HEK293T (cell line): ENCODE data around the gene IGSF3.
A peak's percentile ranks its signal among the peaks of the same experiment; 100 is the strongest.

Experiments used
- CTCF ChIA-PET: fragments of 350-600 bp; formaldehyde crosslinking; extraction: SDS; loops from one replicate; lab custom pipeline; 2021; ENCODE audit warnings: antibody characterized with exemption, inconsistent platforms; lab: Yijun Ruan, JAX
- POLR2A ChIA-PET: fragments of 350-600 bp; formaldehyde crosslinking; extraction: SDS; loops from one replicate; lab custom pipeline; 2020; ENCODE audit warnings: antibody characterized with exemption, inconsistent platforms; lab: Yijun Ruan, JAX
- DNase-seq: peaks from one replicate; pipeline ENCODE4 v3.0.0; 2012; ENCODE audit warnings: mixed read lengths; ENCODE audit errors: extremely low spot score
- ARNT ChIP-seq: fragments of 450-650 bp; IDR thresholded peaks from 2 replicates; pipeline ENCODE4 v1.6.1; 2017; ENCODE audit warnings: mild to moderate bottlenecking
- BHLHE40 ChIP-seq: fragments of 450-650 bp; IDR thresholded peaks from 2 replicates; pipeline ENCODE4 v1.6.1; 2016; ENCODE audit warnings: mild to moderate bottlenecking, moderate library complexity, borderline replicate concordance
- CTBP1 ChIP-seq: fragments of 450-650 bp; IDR thresholded peaks from 2 replicates; pipeline ENCODE4 v1.6.1; 2016; ENCODE audit warnings: borderline replicate concordance
- ELF4 ChIP-seq: fragments of 450-650 bp; IDR thresholded peaks from 2 replicates; pipeline ENCODE4 v1.6.1; 2017; ENCODE audit warnings: antibody characterized with exemption
- FOXA1 ChIP-seq: fragments of 450-650 bp; IDR thresholded peaks from 2 replicates; pipeline ENCODE4 v1.6.1; 2016; ENCODE audit warnings: mild to moderate bottlenecking
- FOXK2 ChIP-seq: fragments of 450-650 bp; IDR thresholded peaks from 2 replicates; pipeline ENCODE4 v1.6.1; 2016; ENCODE audit warnings: mild to moderate bottlenecking
- FOXM1 ChIP-seq: fragments of 450-650 bp; IDR thresholded peaks from 2 replicates; pipeline ENCODE4 v1.6.1; 2017; ENCODE audit warnings: mild to moderate bottlenecking, borderline replicate concordance
- HDGF ChIP-seq: fragments of 450-650 bp; IDR thresholded peaks from 2 replicates; pipeline ENCODE4 v1.6.1; 2017; ENCODE audit warnings: antibody characterized with exemption, borderline replicate concordance
- L3MBTL2 ChIP-seq: fragments of 450-650 bp; conservative IDR thresholded peaks from 2 replicates; pipeline ENCODE4 v1.6.1; 2016; ENCODE audit warnings: mild to moderate bottlenecking
- LEF1 ChIP-seq: fragments of 450-650 bp; IDR thresholded peaks from 2 replicates; pipeline ENCODE4 v1.6.1; 2017; ENCODE audit warnings: mild to moderate bottlenecking, borderline replicate concordance
- NFRKB ChIP-seq: fragments of 450-650 bp; IDR thresholded peaks from 2 replicates; pipeline ENCODE4 v1.6.1; 2016; ENCODE audit warnings: mild to moderate bottlenecking, moderate library complexity
- SP1 ChIP-seq: fragments of 450-650 bp; IDR thresholded peaks from 2 replicates; pipeline ENCODE4 v1.6.1; 2017
- SUZ12 ChIP-seq: fragments of 450-650 bp; IDR thresholded peaks from 2 replicates; pipeline ENCODE4 v1.6.1; 2016; ENCODE audit warnings: mild to moderate bottlenecking
- TARDBP ChIP-seq: fragments of 450-650 bp; IDR thresholded peaks from 2 replicates; pipeline ENCODE4 v1.6.1; 2016
- ZNF384 ChIP-seq: fragments of 450-650 bp; IDR thresholded peaks from 2 replicates; pipeline ENCODE4 v1.6.1; 2016
- TF ChIP-seq, protein P1 (sequence below): fragments of 450-650 bp; IDR thresholded peaks from 2 replicates; pipeline ENCODE4 v1.6.1; 2016

Gene IGSF3

DNA sequence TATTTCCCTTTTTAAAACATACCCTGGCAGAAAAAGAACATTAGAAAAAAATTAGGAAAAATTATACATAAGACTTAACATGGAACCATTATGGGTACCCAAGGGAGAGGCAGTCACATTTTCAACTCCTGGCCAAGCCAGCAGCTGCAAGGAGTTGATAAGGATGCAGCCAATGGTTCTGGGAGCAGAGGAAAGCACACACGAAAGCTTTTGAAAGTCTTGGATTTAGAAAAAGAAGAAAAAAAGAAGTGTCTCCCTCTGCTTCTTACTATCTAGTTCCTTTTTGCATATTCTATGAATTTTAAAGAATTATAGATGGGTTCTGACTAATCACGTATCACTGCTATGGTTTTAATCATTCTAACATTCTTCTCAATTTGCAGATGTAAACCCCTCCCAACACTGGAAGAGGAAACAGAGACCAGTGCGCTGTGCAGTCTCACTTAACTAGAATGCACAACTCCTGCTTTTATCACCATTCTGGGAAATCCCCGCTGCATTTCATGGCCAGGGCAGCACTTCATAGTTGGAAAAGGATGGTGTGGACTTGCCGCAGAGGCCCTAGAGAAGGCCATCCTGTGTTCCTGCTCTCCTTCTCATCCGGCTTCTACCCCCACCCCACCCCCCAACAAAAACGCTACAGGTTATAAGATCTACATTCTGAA lies 94.0 kb downstream of the IGSF3 start:
- ChIA-PET POLR2A (no interaction called here), CTCF (interaction anchor here (0.6 to 1.9 kb wide), 3 partner anchors 23 to 423 kb away, joined by 4 to 25 read pairs (median 16); no protein-coding TSS in a partner anchor)
- DNase-seq: no peak
- TF ChIP-seq TARDBP (no peak), SUZ12 (no peak)

DNA sequence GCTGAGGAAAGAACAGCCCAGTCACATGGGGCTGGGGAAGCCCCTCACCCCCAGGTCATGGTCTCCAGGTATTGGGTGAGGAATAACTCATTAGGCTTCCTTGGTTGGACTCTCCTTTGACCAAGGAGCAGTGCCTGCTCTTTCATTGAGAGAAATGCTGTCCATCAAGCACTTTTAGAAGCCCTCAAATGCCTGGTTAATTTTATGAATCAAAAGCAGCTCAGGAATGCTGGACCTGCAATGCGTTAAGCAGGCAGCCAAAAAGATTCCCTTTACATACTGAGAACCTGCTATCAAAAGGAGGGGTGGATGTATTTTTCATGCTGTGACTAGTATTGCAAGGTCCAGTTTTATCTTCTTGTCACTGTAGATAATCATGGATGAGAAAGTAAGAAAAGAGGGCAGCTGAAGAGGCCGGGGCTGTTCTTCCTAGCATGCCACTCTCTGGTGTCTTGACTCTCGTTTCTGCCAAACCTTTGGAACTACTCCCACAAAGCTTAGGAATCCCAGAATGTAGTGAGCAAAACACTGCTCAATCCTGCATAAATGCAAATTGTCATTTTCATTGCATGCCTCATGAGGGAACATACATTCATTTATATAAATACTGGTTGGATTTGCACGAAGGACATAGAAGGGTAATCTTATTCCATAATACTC lies 94.6 kb downstream of the IGSF3 start:
- TF ChIP-seq BHLHE40 (no peak), FOXM1 (no peak), FOXA1 (no peak), HDGF (no peak), SP1 (no peak), CTBP1 (no peak), L3MBTL2 (no peak), LEF1 (no peak)
- no peak for DNase-seq
- CTCF ChIA-PET: no interaction called here
- POLR2A ChIA-PET: no interaction called here

DNA sequence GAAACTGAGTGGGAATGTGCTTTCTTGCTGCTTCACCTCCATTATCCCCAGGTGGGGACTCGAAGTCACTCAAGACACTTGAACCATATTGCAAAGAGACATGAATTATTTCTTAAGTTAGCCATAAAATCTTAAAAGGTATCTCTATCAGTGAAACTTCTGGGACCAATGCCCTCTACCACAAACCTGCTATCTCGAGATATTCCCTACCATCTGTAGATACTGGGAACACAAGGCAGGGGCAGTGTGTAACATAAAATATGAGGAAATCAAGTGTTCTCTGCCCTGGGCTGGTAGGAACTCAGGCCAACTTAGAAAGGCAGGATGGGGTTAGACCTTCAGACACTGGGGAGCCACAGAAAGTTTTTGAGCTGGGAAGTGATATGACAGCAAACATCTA lies 95.4 kb downstream of the IGSF3 start:
- DNase-seq: no peak
- TF ChIP-seq FOXK2 (no peak), SP1 (no peak), FOXA1 (no peak), L3MBTL2 (no peak), ELF4 (no peak), ARNT (no peak), LEF1 (no peak), CTBP1 (no peak), HDGF (no peak), SUZ12 (no peak), ZNF384 (no peak), TARDBP (no peak), BHLHE40 (no peak), FOXM1 (no peak)
- TF ChIP-seq, protein P1, sequence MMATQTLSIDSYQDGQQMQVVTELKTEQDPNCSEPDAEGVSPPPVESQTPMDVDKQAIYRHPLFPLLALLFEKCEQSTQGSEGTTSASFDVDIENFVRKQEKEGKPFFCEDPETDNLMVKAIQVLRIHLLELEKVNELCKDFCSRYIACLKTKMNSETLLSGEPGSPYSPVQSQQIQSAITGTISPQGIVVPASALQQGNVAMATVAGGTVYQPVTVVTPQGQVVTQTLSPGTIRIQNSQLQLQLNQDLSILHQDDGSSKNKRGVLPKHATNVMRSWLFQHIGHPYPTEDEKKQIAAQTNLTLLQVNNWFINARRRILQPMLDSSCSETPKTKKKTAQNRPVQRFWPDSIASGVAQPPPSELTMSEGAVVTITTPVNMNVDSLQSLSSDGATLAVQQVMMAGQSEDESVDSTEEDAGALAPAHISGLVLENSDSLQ: no peak
- ChIA-PET CTCF (no interaction called here), POLR2A (interaction anchor here (1.0 to 2.3 kb wide), 3 partner anchors 95 to 488 kb away, joined by 3 to 7 read pairs (median 4); partner anchors contain the start of gene TTF2)

DNA sequence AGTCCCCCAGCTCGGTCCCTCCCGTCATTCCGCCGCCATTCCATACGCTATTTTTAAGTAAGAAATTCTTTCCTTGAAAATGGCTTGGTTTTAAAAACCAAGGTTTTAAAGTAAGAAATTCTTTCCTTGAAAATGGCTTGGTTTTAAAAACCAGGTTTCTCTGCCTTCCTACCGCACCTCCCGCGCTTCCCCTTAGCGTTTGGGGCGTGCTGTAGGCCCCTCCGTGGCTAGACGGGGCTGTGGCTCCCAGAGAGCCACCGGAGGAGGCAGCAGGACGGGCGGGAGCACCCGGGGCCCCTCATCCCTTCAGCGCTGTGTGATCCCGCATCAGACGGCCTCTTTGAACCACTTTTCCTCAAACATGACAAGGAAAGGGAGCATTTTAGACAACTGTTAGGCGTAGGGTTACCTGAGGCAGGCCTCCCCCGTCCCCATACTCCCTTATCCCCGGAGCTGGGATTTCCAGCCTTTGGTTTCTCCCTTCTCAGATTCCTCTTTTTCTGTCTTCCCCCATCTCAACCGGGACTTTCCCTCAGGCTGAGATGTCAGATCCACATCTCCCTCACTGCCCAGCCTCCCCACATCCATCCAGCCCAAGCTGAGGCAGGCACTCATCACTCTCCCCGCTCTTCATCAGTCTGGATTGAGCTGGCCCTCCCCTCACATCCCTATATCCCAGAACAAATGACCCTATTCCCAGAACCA lies 96.2 kb downstream of the IGSF3 start:
- ChIA-PET POLR2A (interaction anchor here (0.8 to 2.3 kb wide), 4 partner anchors 94 to 488 kb away, joined by 3 to 7 read pairs (median 4); partner anchors contain the start of gene TTF2), CTCF (interaction anchor here (0.8 kb wide), 1 partner anchor 101 kb away, joined by 4 read pairs; no protein-coding TSS in a partner anchor)
- TF ChIP-seq BHLHE40 (no peak), FOXA1 (no peak), NFRKB (no peak), TARDBP (no peak), FOXM1 (no peak), HDGF (no peak), L3MBTL2 (no peak), ARNT (no peak), CTBP1 (no peak), SP1 (no peak), FOXK2 (no peak), SUZ12 (no peak), ZNF384 (no peak), LEF1 (no peak), ELF4 (no peak)
- TF ChIP-seq, protein P1: no peak
- no peak for DNase-seq

DNA sequence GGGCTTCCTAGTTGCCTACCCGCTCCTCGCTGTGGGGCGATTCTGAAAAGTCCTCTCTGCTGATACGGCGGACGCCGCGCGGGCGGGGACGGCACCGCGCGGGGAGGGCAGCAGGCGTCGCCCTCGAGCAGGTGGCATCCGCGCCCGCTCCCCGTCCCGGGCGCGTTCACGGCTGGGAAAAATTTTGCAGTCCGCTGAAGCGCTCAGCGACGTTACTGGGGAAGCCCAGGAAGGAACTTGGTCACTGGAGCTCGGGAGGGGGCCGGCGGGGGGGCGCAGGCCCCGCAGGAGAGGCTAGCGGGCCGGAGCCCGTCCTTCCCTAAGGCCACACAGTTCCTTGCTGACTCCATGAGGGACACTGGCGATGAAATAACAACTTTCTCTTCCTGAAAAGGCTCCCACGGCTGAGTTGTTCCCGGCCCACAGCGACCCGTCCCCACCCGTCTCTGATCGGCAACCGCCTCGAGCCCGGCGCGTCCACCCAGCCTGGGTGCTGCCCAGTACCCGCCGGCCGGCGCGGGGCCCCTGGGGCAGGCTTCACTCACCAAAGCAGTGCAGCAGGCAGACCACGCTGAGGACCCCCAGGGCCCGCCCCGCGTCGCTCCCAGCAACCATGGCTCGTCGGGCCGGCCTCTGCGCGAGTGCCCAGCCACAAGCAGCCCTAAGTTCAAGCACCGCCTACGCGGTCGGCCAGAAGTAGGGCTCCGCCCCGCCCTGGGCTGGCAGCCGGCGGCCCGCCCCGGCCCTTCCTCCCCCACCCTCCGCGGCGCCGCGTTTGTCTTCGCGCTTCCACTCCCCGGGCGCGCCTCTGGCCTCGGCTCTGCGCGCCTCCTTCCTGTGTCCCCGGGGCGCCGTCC lies 96.9 kb downstream of the IGSF3 start, which contains the start of gene CD58:
Gene CD58 (minus strand): TSS at position 669 of the 857 bp plus-strand sequence. CDS start 54 bp downstream, at position 615.
- POLR2A ChIA-PET: interaction anchor here (0.8 to 2.3 kb wide), 4 partner anchors 93 to 489 kb away, joined by 3 to 7 read pairs (median 4); partner anchors contain the start of gene TTF2
- CTCF ChIA-PET: interaction anchor here (0.8 kb wide), 1 partner anchor 102 kb away, joined by 4 read pairs; no protein-coding TSS in a partner anchor
- TF ChIP-seq SUZ12 (no peak), ELF4 (no peak), FOXK2 (no peak), HDGF (no peak), ZNF384 (no peak), FOXA1 (no peak), FOXM1 (0 out of 2 replicates have a peak, but pooled peaks have one; percentile 44), TARDBP (no peak), ARNT (no peak), L3MBTL2 (peak; percentile 87), NFRKB (no peak), LEF1 (no peak), SP1 (no peak)
- TF ChIP-seq, protein P1: no peak
- peak; percentile 91 for DNase-seq
